Breast epithelium (tissue), 4 donors: ENCODE data around the gene MUC2. TPM values are rescaled to one million over a fixed set of nuclear protein-coding genes. Genes with fewer than 3 reads are reported as not detected.

Source experiments
- DNase-seq, 2 donors: peaks; one replicate each; pipeline ENCODE4 v3.0.0-alpha.2; 2019; ENCODE audit warnings: low spot score in 2 of 2
- H3K27ac ChIP-seq, 2 donors: fragments of 200-600 bp; sonication (generic) in 1 of 2; one replicate each; pipeline ENCODE4 v1.5.1; 2016 to 2019; ENCODE audit warnings: mild to moderate bottlenecking in 1 of 2
- H3K27me3 ChIP-seq, 2 donors: fragments of 200-600 bp; sonication (generic) in 1 of 2; one replicate each; pipeline versions ENCODE4 v1.5.1 to v1.6.0; 2017 to 2019; ENCODE audit warnings: control low read depth in 1 of 2, mild to moderate bottlenecking in 1 of 2
- H3K36me3 ChIP-seq: fragments of 200-600 bp; one replicate; pipeline ENCODE4 v1.5.1; 2019
- H3K4me1 ChIP-seq, 2 donors: fragments of 200-600 bp; sonication (generic); one replicate each; pipeline ENCODE4 v1.5.1; 2016 to 2019; ENCODE audit warnings: control low read depth in 1 of 2
- H3K4me3 ChIP-seq, 3 donors: fragments of 200-600 bp; sonication (generic); 1 replicate in 2 of 3; 2 replicates in 1 of 3; pipeline ENCODE4 v1.5.1; 2016 to 2019; ENCODE audit warnings: mild to moderate bottlenecking in 3 of 3, moderate library complexity in 2 of 3
- H3K9me3 ChIP-seq, 2 donors: fragments of 200-600 bp; sonication (generic) in 1 of 2; one replicate each; pipeline ENCODE4 v1.5.1; 2016 to 2019; ENCODE audit warnings: control low read depth in 1 of 2
- POLR2A ChIP-seq: fragments of 450-650 bp; IDR thresholded peaks from one replicate; pipeline ENCODE4 v1.6.1; 2016; ENCODE audit warnings: antibody characterized with exemption, mild to moderate bottlenecking, moderate library complexity
- POLR2AphosphoS5 ChIP-seq, 3 donors: sonication (generic); formaldehyde crosslinking; IDR thresholded peaks; one replicate each; pipeline ENCODE4 v1.6.1; 2017; ENCODE audit warnings: antibody characterized with exemption in 3 of 3
- intact Hi-C: fragments of 100-400 bp; cut with DNase I; formaldehyde crosslinking; loops from one replicate; pipeline ENCODE4 v1.15.1; 2023; ENCODE audit warnings: low total_unique reads
- total RNA-seq, 3 donors: library from RNA; depleted of rRNA; stranded (reverse); fragments of >200 nt; gene quantifications; one replicate each; pipeline ENCODE4 v1.1.0, GENCODE V29; 2016
- TF ChIP-seq, protein P1 (sequence below), 3 donors: fragments of 450-650 bp; IDR thresholded peaks; one replicate each; pipeline ENCODE4 v1.5.1; 2016 to 2017; ENCODE audit warnings: antibody characterized with exemption in 3 of 3, mild to moderate bottlenecking in 3 of 3, moderate library complexity in 3 of 3

The MUC2 gene
- under 1 TPM in 1 of 3 donors, not detected in 2; 0.66 TPM for total RNA-seq

- H3K4me1 ChIP-seq: peaks cover 0 to 8% of the 10 kb centered on the region in 2 donors
- TF ChIP-seq POLR2AphosphoS5 (IDR thresholded peaks at IDR 0.05): no peak
- no peak for TF ChIP-seq POLR2A
- TF ChIP-seq, protein P1, sequence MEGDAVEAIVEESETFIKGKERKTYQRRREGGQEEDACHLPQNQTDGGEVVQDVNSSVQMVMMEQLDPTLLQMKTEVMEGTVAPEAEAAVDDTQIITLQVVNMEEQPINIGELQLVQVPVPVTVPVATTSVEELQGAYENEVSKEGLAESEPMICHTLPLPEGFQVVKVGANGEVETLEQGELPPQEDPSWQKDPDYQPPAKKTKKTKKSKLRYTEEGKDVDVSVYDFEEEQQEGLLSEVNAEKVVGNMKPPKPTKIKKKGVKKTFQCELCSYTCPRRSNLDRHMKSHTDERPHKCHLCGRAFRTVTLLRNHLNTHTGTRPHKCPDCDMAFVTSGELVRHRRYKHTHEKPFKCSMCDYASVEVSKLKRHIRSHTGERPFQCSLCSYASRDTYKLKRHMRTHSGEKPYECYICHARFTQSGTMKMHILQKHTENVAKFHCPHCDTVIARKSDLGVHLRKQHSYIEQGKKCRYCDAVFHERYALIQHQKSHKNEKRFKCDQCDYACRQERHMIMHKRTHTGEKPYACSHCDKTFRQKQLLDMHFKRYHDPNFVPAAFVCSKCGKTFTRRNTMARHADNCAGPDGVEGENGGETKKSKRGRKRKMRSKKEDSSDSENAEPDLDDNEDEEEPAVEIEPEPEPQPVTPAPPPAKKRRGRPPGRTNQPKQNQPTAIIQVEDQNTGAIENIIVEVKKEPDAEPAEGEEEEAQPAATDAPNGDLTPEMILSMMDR (IDR thresholded peaks at IDR 0.05): no peak
- no peak within 1 kb of the TSS for H3K27ac ChIP-seq
- peak in 1 of 2 donors; percentile 48 for DNase-seq
- no peaks in the 10 kb centered on the region for H3K9me3 ChIP-seq
- H3K27me3 ChIP-seq: peaks cover 0 to 13% of the 10 kb centered on the region in 2 donors
- H3K36me3 ChIP-seq: no peaks in the 10 kb centered on the region
- no peak within 1 kb of the TSS for H3K4me3 ChIP-seq
- intact Hi-C loops: no loop called here
These were observed at the start of gene MUC2 for GRCh38 chr11:1074244-1075221. TSS of gene MUC2 (plus strand) at chr11:1074874.

DNA sequence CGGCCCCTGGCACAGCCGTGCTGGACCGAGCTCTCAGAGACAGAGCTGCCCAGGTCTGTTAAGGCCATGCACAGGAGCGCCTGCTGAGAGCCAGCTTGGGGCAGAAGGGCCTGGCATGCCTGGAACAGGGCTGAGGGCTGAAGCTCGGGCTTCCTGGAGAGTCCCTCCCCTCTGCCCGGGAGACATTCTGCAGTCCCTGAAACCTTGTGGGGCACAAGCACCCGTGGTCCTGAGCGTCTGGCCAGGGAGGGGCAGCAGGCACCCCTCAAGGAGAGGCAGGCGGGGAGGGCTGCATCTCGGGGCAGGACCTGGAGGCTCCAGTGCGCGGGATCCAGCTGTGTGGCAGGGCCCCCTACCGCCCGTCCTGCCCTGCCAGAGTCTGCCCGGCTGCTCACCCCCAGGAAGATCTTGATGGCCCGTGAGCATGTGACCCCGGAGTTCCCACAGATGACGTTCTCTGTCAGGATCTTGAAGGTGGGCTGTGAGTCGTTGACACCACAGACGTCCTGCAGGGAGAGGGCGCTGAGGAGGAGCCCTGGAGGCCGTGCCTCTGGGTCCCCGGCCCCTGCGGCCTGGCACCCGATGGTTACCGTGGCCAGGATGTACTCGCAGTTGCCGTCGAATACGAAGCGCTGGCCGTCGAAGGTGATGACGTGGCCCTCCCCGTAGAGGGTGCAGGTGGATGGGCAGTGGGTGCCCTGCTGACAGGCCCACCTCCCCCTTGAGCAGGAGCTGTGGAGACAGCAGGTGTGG lies 49.1 kb upstream of the MUC2 start:
- Histone ChIP-seq H3K27ac (no peak overlapping the region), H3K27me3 (peaks cover 0 to 7% of the 10 kb centered on the region in 2 donors), H3K4me1 (no peaks in the 10 kb centered on the region), H3K9me3 (no peaks in the 10 kb centered on the region), H3K4me3 (no peak overlapping the region), H3K36me3 (no peaks in the 10 kb centered on the region)
- no peak for DNase-seq
- intact Hi-C loops: no loop called here
- TF ChIP-seq, protein P1 (IDR thresholded peaks at IDR 0.05): no peak
- TF ChIP-seq POLR2AphosphoS5 (IDR thresholded peaks at IDR 0.05): no peak

DNA sequence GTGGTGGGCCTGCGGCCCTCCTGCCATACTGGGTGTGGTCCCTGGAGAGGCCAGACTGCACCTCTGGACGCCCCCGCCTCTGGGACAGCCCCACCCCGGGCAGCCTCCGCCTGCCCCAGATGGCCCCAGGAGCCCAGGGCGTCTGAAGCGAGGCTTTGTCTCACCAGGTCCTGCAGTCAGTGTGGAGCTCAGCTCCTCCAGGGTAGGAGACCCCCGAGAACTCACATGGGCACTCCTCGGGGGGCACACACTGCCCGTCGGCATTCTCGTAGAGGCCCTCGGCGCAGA lies 48.6 kb upstream of the MUC2 start:
- no peaks in the 10 kb centered on the region for H3K9me3 ChIP-seq
- H3K27me3 ChIP-seq: peaks cover 0 to 7% of the 10 kb centered on the region in 2 donors
- no peak overlapping the region for H3K27ac ChIP-seq
- H3K4me1 ChIP-seq: no peaks in the 10 kb centered on the region
- intact Hi-C loops: no loop called here
- no peaks in the 10 kb centered on the region for H3K36me3 ChIP-seq
- no peak for DNase-seq
- TF ChIP-seq, protein P1 (IDR thresholded peaks at IDR 0.05): no peak
- TF ChIP-seq POLR2A: no peak
- TF ChIP-seq POLR2AphosphoS5 (IDR thresholded peaks at IDR 0.05): no peak
- no peak overlapping the region for H3K4me3 ChIP-seq

DNA sequence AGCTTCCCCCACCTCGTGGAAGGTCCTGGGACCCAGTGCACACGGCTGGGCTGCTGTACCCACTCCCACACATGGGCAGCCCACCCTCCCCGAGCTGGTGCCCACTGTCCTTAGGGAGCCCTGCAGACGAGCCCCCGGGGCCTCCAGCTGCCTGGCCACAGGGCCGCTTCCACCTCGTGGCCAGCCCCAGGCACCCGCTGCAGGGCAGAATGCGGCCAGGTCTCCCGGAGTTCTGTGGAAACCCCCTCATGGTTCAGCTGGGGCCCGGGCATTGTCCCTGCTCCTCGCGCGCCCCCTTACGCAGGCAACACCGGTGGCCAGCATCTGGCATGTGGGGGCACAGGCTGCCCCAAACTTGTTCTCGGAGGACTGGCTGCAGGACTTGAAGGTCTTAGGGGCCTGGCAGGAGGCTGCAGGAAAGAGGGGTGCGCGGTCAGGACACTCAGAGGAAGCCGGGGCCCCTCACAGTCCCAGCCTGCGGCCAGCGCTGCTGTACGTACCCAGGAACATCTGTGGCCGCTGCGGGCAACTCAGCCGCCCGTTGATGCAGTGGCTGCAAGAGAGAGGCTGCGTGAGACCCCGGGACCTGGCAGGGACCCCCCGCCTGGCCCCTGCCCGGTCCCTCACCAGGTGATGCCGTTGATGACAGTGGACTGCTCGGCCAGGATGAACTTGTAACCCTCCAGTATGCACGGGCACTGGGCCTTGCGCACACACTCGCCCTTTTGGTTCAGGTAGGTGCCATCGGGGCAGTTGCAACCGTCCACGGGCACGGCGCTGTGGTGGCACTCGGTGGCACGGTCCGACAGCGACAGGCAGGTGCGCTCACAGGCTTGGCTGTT lies 47.8 kb upstream of the MUC2 start:
- intact Hi-C loops: no loop called here
- Histone ChIP-seq H3K4me1 (no peaks in the 10 kb centered on the region), H3K36me3 (no peaks in the 10 kb centered on the region), H3K9me3 (no peaks in the 10 kb centered on the region), H3K4me3 (no peak overlapping the region), H3K27me3 (peaks cover 0 to 7% of the 10 kb centered on the region in 2 donors), H3K27ac (no peak overlapping the region)
- TF ChIP-seq, protein P1 (IDR thresholded peaks at IDR 0.05): no peak
- TF ChIP-seq POLR2AphosphoS5 (IDR thresholded peaks at IDR 0.05) (no peak), POLR2A (no peak)
- no peak for DNase-seq
